Left lobe of liver (tissue), 2 donors: ENCODE measurements around the gene GALNTL6. TPM values are rescaled to one million over a fixed set of nuclear protein-coding genes. Genes with fewer than 3 reads are reported as not detected.
"Not testable (repeated sequence)": the region's sequence is repeated elsewhere in the genome, so short reads cannot be mapped to it uniquely, and the experiment has no call there.

Experiments used
- ATAC-seq: fragments of 200-7000 bp; cut with Tn5 transposase; one replicate; pipeline ENCODE4 v1.9.1; 2020; ENCODE audit warnings: mild to moderate bottlenecking, moderate library complexity
- DNase-seq: peaks from one replicate; pipeline ENCODE4 v3.0.0-alpha.2; 2020; ENCODE audit warnings: low spot score
- total RNA-seq: library from RNA; stranded (reverse); gene quantifications from one replicate; pipeline ENCODE4 v1.2.1, GENCODE V29; 2021
- donor health status: DM: no; HTN: no; CAD: no; lungs with moderate emphysema.
- donor health status: DM: no; HTN: yes; CAD: no.

Gene GALNTL6
- total RNA-seq, 1 donor from 2014 or later, result not detected

DNA sequence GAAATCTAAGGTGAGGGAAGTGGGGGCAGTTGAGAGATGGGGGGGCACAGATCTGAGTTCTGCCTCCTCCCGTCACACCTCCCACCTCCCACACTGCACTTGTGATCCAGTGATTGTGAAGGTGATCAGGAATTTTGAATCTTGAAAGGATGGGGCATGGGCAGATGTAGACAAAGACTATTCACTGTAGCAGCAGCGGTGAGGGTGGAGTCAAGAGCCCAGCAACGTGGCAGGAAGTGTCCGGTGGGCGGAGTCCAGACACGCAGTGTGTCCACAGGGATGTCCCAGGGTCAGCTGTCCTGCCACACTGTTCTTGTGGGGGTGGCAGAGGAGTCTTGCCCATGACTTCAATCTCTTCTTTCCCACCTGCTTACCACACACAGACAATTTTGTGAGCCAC, 1024.9 kb downstream of the GALNTL6 start:
- no peak for DNase-seq
- ATAC-seq, result no peak

- ATAC-seq (no peak), DNase-seq (no peak)
These were observed 1025.7 kb downstream of the GALNTL6 start for GRCh38 chr4:172838943-172839342.

GRCh38 chr4:172842779-172843178, 1029.6 kb downstream of the GALNTL6 start:
- DNase-seq (no peak), ATAC-seq (no peak)

DNA sequence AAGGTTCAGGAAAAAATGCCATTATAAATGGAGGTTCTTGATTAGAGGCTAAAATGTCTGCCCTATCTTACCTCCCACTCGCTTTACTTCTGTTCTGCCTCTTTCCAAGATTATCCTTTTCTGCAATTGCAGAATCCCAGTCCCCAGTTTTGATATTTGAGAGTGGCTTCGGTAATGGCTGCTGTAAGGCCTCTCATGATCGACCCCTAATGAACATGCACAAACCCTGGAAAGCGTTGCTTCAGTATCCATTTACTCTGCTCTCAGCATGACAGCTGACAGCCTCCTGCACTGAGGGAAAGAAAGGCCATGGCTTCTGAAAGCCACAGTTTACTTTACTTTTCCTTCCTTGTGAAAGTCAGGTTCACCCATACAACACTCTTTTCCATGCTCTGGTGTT, 1030.0 kb downstream of the GALNTL6 start:
- ATAC-seq, result no peak

GRCh38 chr4:172844556-172844955, 1031.4 kb downstream of the GALNTL6 start:
- ATAC-seq, result no peak
- DNase-seq, result no peak

More for the DNA sequence above, 1030.0 kb downstream of the GALNTL6 start:
- no peak for DNase-seq

- ATAC-seq (no peak), DNase-seq (no peak)
These were observed 1032.1 kb downstream of the GALNTL6 start for GRCh38 chr4:172845281-172845680.

GRCh38 chr4:172850838-172851237, 1037.6 kb downstream of the GALNTL6 start:
- DNase-seq (no peak), ATAC-seq (no peak)

DNA sequence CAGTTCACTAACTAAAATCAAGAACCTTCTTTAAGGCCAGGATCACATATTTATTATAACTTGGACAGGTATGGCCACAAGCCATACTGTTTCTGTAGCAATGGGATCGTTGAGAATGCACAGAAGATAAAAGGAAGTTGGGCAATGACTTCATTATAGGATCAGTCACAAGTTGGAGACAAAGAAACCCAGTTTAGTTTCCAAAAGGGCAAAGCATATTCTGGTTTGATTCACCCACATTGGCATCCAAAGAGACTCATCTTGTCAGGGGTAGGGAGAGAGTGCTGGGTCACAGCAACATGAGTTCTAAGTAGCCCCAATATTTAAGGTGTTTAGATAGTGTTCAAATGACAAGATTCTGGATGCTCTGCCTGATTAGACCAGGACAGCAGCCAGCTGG, 1038.3 kb downstream of the GALNTL6 start:
- ATAC-seq (no peak), DNase-seq (no peak)

DNA sequence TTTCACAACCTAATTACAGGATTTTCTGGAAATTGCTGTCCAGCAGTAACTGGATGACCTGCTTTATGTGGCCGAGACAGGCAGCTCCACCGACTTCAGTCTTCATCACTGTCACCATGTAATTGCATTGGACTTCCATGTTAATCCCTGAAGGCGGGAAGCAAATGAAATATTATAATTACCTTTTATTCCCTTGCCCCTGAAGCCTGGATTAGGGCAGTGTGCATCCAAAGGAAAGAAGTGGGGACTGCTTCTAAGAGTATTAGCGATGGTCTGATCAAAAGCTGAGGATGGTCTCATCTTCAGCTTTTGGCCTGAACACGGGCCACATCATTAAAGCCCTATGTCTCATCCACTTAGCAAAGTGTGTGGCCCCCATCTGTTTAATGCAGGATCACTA, 1043.8 kb downstream of the GALNTL6 start:
- no peak for ATAC-seq
- no peak for DNase-seq

- DNase-seq, result no peak
- ATAC-seq, result no peak
These were observed 1045.6 kb downstream of the GALNTL6 start for GRCh38 chr4:172858731-172859230.

DNA sequence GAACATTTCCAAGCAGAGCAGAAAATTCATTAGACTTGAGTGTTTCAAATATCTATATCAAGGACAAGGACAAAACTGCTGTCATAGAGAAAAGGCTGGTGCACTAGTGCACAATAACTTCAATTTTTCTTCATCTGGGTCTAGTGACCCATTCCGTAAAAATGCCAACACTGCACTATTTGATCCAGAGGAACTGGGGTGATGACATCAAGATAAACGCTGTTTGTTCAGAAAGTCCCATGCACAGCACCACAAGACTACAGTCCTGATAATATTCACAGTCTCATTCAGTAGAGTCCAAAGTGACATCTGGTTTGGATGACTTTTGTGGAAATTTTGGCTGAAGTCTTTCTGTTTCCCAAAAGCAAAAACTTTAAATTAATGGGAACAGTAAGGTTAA, 1051.9 kb downstream of the GALNTL6 start:
- DNase-seq, result no peak
- ATAC-seq, result peak; percentile 77

GRCh38 chr4:172865531-172866127, 1052.4 kb downstream of the GALNTL6 start:
- DNase-seq (no peak), ATAC-seq (peak; percentile 54)

DNA sequence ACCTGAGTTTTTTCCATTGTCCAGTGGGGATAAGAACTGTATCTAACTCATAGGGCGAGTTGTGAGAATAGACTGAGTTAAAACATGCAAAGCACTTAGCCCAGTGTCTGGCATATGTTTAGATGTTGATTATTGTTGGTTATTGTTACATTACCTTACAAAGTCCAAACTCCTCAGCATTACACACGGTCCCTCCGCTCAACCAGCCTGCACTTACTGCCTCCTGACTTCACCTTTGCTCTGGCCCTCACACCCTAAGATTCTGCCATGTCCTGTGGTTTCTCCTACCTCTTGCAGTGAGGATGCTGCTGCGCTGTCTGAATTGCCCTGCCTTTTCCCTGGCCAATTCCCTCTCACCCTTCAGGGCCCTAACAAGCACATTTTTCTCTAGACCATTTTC, 1053.2 kb downstream of the GALNTL6 start:
- ATAC-seq (no peak), DNase-seq (no peak)

- no peak for DNase-seq
- ATAC-seq, result no peak
These were observed 1054.6 kb downstream of the GALNTL6 start for GRCh38 chr4:172867835-172868234.

DNA sequence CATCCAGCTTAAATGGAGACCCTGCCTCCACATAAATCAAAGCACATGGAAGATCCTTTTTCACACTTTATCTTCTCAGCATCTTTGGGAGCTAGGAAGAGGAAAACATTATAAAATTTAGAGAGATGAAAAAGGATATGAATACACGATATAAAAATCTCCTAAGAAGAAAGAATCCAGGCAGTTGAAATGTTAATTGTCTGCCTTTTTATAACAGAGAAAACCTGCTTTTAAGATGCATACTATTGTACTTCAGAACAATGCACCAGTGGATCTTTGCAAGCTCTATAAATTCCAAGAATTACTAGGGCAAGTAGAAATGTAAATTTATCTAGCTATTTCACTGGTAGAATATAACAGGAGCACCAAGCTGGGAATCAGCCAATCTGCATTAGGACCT, 1055.1 kb downstream of the GALNTL6 start:
- DNase-seq (no peak), ATAC-seq (no peak)

GRCh38 chr4:172869621-172870268, 1056.5 kb downstream of the GALNTL6 start:
- DNase-seq (no peak), ATAC-seq (peak; percentile 57)

- DNase-seq (no peak), ATAC-seq (no peak)
These were observed 1058.2 kb downstream of the GALNTL6 start for GRCh38 chr4:172871381-172871780.

DNA sequence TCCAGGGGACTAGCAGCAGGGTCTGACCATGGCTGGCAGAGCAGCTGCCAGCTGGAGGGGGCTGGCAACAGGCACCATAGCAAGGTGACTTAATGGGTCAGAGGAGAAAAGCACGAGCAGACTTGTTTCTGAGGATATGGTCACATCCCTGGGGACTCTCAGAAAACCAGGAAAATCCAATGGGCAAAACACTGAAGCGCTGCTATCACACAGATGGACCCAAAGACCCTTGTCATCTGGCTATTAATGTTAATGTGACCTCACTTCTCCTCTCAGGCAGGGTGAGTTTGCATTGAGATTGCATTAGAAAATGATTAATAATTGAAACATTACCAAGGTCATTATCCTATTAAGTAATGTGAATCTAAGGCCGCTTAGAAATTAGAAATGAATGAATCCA, 1061.7 kb downstream of the GALNTL6 start:
- DNase-seq (no peak), ATAC-seq (no peak)

DNA sequence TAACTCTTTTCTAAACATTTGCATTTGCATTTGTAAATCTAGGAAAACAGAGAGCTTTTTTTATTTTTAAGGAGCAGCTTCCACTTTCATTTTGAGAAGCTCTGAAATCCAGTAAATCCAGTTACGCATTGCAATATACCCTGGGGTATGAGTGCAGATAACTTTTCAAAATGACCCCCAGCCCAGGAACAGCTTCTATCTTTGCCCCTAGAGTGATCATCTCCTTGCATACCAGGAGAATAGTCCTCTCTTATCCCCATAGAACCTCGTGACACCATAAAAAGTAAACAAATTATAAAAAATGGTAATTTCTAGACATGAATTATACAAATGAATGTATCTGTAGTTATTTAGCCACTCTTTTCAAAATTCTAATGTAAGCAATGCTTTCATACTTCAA, 1063.2 kb downstream of the GALNTL6 start:
- ATAC-seq (no peak), DNase-seq (no peak)

- ATAC-seq (no peak), DNase-seq (no peak)
These were observed 1068.4 kb downstream of the GALNTL6 start for GRCh38 chr4:172881645-172882044.

- DNase-seq, ATAC-seq: not testable (repeated sequence)
These were observed 1074.2 kb downstream of the GALNTL6 start for GRCh38 chr4:172887358-172887757.

- DNase-seq, result no peak
- ATAC-seq, result no peak
These were observed 1074.8 kb downstream of the GALNTL6 start for GRCh38 chr4:172887959-172888358.

DNA sequence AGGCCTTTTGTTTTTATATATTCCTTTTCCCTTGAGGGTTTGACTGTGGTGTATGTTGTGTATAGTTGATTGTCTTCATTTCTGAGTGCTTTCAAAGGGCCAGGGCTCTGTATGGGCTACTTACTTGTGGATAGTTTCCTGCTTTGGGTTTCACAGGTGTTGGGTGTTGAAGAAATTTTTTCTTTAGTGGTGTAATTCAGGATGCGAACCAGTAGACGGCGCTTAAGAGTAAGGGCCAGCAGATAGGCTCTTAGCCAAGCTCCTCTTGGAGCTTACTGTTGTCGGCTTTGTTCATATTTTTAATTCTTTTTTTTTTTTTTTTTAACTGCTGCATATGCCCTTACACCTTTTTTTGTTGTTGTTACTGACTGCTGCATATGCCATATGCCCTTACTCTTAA, 1079.1 kb downstream of the GALNTL6 start:
- ATAC-seq (peak; percentile 69), DNase-seq (no peak)
